GM10847 (cell line): ENCODE data around the gene B3GNT3.

Source experiments
- POLR2A ChIP-seq: IDR thresholded peaks from 2 replicates; pipeline ENCODE4 v1.6.1; 2011; ENCODE audit not compliant: insufficient read length; ENCODE audit errors: extremely low read depth

Gene B3GNT3

GRCh38 chr19:17758515-17758914, 36.4 kb upstream of the B3GNT3 start:
- no peak for TF ChIP-seq POLR2A

- TF ChIP-seq POLR2A: no peak
These were observed 33.8 kb upstream of the B3GNT3 start for GRCh38 chr19:17761148-17761547.

GRCh38 chr19:17762505-17763229, 32.3 kb upstream of the B3GNT3 start:
- no peak for TF ChIP-seq POLR2A

GRCh38 chr19:17764348-17764747, 30.6 kb upstream of the B3GNT3 start:
- no peak for TF ChIP-seq POLR2A

- no peak for TF ChIP-seq POLR2A
These were observed 29.8 kb upstream of the B3GNT3 start for GRCh38 chr19:17765069-17765618.

GRCh38 chr19:17766543-17767131, 28.3 kb upstream of the B3GNT3 start:
- TF ChIP-seq POLR2A: no peak

GRCh38 chr19:17767559-17767958, 27.4 kb upstream of the B3GNT3 start:
- TF ChIP-seq POLR2A: no peak

GRCh38 chr19:17770613-17771012, 24.3 kb upstream of the B3GNT3 start:
- TF ChIP-seq POLR2A: no peak

GRCh38 chr19:17772172-17772571, 22.8 kb upstream of the B3GNT3 start:
- no peak for TF ChIP-seq POLR2A

GRCh38 chr19:17775245-17775927, 19.6 kb upstream of the B3GNT3 start:
- TF ChIP-seq POLR2A: no peak

- no peak for TF ChIP-seq POLR2A
These were observed 18.7 kb upstream of the B3GNT3 start for GRCh38 chr19:17775991-17776803.

GRCh38 chr19:17778251-17778967, 16.5 kb upstream of the B3GNT3 start:
- TF ChIP-seq POLR2A: no peak

GRCh38 chr19:17778968-17779929, 15.7 kb upstream of the B3GNT3 start:
- no peak for TF ChIP-seq POLR2A
